Measurements from ENCODE around the gene MRPS34. TPM values are rescaled to one million over a fixed set of nuclear protein-coding genes. Genes with fewer than 3 reads are reported as not detected.
"Not testable (repeated sequence)": the region's sequence is repeated elsewhere in the genome, so short reads cannot be mapped to it uniquely, and the experiment has no call there.

Gene MRPS34
- total RNA-seq, 1 donor from 2014 or later, result 78.6 TPM

DNA sequence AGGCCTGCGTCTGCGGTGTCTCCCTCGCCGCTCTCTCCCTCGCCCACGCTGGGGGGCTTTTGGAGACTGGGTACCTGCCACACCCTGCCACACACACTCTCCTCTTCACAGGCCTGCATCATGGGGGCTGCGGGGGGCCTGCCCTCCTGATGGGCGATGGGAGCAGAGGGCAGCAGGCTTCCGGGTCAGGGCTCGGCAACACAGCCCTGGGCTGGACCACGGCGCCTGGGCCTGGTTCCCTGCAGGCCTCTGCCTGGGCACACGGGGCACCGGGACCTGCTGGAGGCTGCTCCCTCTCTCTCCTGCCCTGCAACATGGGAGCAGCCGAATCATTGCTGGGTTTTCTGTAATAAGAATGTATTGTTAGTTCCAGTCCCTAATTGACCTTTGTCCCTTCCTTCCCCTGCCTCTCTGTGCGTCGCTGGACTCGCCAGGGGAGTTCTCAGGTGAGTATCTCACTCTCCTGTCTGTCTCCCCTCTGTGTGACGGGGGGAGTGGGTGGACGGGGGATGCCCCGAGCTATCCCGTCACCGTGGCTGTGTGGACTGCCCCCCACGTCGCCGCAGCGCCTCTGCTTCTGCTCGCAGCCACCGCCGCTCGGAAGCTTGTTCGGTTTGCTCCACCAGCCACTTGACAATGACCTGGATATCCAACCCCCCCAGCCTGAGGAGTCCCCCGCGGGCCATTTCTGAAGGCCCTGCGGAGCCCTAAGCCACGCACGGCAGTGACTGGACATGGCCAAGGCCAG lies 15.0 kb downstream of the MRPS34 start:
- no peak for DNase-seq (ENCODE audit: low spot score)

DNA sequence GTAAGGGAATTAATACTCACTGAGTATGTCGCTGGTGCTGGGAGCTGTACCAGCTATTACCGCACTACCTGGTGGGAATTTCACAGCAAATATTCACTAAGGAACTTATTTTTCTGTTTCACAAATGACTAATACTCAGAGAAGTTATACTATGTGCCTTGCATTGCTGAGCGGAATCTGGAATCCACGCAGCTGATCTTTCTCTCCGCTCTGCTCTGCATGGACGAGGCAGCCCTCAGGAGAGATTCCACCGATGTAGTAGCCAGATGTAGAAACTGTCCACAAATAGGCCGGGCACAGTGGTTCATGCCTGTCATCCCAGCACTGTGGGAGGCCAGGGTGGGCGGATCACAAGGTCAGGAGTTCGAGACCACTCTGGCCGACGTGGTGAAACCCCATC lies 18.7 kb downstream of the MRPS34 start:
- no peak for DNase-seq (ENCODE audit: low spot score)

DNA sequence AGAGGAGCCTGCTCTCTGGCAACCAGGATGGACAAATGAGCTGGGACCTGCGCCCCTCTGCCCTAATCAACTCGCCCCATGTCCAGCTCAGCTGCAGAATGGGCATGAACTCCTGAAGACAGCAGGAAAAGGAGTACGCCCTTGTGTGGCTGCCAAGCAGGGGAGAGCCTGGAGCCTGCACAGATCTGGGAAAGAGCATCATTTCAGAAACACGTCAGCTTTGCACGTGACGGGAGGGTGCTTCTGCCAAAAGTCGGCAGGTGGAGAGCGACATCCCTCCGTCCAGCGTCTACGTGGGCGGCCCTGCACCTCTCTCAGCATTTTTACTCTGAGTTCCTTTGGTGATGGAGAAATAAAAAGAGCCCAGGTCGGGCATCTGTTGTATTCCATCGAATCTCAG lies 20.1 kb downstream of the MRPS34 start:
- DNase-seq (ENCODE audit: low spot score), result no peak

DNA sequence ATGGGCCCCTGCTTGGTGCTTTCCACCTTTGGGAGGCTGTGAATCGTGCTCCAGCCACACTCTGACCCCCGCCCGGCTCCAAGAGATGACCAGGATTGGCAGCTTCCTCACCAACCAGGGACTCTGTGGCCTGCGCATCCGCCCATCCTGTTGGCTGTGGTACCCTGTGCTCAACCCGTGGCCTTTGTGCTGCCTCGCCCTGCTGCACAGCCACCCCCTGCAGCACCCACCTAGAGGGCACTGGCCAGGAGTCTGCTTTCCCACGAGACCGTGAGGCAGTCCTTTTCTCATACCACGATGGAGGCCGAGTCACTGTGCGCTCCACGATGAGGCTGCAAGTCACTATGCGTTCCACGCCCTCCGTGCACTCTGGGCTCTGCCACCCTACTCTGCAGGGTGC lies 21.0 kb downstream of the MRPS34 start:
- DNase-seq (ENCODE audit: low spot score), result no peak

DNA sequence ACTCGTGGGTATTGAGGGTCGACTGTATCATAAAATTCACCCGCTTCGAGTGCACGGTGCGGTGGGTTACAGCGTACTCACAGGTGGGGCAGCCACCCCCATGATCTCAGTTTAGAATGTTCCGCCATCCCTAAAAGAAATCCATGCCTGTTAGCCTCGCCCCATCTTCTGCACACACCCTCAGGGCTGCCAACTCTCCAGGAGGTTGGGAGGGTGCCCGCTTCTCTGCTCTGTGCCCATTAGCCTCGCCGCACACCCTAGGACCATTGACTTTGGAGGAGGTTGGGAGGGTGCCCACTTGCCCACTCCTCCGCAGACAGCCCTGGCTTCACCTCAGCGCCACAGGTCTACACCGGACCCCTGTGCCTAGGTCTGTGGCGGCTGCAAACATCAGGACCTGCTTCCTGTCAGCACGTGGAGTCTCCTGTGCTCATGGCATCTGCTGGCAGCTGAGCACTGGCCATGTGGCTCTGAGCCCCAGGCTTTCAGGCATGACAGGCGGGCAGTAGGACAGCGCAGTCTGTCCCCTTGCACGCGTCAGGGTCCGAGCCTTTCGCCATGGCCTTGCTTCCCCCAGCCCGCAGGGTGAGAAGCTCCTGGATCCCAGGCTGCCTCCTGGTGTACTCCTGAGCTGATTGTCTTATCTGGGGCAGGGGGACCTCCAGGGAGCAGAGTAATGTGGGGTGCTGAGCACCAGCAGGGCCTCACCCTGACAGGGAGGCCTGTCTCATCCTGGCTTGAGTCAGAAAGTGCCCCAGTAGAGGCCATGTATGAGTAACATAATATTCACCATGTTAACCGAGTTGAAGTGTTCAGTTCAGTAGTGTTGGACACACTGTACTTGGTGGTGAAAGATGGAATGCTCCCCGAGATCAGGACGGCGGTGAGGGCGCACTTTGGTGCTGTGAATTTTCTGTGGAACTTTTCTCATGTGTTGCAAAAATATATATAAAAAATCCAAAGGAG lies 23.5 kb downstream of the MRPS34 start:
- DNase-seq (ENCODE audit: low spot score), result no peak

DNA sequence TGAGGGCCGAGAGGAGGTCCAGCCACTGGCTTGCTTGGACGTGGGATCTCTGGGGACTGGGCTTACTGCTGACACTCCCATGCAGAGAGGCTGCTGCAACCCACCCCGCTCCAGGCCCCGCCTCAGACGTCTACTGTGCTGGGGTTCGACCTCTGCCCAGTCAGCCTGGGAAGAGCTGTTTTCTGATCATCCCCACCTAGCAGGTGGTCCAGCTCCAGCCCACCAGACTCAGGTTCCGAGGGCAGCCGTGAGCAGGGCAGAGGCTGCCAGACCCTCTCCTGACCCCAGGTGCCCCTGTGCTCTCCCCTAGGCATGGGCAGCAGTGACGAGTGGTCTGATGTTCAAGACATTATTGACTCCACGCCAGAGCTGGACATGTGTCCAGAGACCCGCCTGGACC lies 25.0 kb downstream of the MRPS34 start:
- no peak for DNase-seq (ENCODE audit: low spot score)

DNA sequence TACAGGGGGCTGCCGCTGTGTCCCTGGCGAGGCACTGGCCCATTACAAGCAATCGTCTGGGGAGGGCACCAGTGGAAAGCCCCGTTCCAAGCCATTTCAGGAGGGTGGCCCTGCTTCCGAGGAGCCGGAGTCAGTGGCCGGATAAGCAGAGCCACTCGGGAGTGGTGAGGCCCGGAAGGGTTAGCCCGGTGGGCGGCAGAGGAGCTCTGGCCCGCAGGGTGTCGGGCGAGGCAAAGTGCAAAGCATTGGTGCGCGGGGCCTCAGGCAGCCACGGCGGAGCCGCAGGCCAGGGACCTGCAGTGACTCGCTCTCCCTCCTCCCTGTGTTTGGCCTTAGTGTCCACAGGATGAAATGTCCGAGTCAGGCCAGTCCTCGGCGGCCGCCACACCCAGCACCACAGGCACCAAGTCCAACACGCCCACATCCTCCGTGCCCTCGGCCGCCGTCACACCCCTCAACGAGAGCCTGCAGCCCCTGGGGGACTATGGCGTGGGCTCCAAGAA lies 26.2 kb downstream of the MRPS34 start:
- no peak for DNase-seq (ENCODE audit: low spot score)

DNA sequence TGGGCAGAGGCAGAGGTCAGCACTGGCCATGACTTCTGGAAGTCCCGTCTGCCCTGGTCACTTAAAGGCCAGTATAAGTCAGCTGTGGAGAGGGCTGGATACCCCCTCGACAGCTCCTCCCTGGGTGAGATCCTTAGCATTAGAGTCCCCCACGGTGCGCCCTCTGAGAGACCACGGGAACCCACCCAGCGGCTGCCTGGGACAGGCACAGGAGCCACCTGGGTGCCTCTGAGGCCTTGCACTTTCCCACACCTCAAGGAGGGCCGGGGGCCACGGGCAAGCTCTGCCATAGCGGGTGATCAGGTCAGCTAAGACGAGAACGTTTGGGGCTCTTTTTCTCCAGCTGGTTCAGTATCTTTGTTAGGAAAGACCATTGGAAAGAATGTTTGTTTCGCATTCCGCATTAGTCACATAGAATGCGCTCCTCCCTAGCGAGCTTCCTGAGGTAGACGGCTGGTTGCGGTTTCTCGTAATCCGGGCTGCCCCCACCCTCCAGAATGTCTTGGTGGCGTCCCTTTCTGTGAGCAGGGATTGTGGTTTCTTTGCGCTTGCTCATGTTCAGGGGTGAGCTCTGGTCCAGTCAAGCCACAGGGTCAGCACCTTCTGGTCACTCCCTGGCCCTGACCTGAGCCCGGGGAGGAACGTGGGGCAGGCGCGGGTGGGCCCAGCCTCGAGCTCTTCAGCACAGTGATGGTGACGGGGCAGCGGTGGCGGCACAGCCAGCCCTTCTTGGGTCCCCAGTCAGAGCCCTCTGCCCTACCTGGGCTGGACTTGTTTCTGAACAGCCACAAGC lies 26.8 kb downstream of the MRPS34 start:
- no peak for DNase-seq (ENCODE audit: low spot score)

DNA sequence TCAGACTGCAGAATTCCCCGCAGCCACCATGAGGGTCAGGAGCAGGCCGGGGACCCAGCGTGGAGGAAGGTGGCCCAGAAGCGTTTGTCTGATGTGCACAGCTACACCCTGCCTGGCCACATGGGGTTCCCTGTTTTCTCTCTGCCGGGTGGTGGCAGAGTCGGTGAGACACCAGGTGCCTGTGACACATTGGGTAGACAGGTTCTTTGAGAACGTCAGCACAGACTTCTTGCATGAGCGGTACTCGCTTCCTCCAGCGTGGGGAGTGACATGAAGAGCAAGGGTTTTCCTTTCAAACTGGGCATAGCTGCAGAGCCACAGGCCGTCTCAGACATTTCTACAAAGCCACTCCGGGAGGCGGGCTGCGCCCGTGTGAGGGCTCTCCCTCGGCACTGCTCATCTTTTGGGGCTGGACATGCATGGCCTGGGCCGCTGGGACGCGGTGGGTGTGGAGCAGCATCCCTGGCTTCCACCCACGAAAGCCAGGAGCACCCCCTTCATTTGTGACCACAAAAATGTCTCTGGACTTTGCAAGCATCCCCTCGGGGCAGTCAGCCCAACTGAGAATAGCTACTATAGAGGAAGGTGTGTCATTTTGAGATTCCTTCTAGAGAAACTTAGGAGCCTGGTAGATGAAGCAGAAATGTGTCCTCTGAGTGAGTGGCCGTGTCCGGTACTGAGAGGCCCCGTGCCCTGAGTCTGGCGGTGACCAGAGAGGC lies 27.6 kb downstream of the MRPS34 start:
- DNase-seq (ENCODE audit: low spot score), result no peak

DNA sequence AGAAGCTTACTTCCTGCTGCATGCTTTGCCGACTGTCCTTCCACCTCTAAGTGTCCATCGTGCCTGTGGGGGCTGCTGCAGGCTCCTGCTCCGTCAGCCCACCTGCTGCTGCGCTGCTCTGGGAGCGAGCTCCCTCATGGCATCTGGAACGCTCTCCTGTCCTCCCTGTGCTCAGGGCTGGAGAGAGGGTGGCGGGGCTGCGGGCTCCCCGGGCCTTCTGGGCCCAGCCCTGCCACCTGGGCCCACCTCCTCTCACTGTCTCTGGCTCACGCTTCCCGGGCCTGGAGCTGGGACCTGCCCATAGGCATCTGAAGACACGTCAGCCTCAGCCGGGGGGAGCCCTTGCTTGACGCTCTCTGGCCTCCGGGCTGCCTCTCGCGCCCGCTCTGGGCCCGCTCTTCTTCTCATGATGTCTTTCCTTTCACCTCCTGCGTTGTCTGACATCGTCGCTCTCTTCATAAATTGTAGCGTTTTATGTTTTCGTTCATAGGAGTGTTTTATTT lies 28.5 kb downstream of the MRPS34 start:
- DNase-seq (ENCODE audit: low spot score), result no peak

DNA sequence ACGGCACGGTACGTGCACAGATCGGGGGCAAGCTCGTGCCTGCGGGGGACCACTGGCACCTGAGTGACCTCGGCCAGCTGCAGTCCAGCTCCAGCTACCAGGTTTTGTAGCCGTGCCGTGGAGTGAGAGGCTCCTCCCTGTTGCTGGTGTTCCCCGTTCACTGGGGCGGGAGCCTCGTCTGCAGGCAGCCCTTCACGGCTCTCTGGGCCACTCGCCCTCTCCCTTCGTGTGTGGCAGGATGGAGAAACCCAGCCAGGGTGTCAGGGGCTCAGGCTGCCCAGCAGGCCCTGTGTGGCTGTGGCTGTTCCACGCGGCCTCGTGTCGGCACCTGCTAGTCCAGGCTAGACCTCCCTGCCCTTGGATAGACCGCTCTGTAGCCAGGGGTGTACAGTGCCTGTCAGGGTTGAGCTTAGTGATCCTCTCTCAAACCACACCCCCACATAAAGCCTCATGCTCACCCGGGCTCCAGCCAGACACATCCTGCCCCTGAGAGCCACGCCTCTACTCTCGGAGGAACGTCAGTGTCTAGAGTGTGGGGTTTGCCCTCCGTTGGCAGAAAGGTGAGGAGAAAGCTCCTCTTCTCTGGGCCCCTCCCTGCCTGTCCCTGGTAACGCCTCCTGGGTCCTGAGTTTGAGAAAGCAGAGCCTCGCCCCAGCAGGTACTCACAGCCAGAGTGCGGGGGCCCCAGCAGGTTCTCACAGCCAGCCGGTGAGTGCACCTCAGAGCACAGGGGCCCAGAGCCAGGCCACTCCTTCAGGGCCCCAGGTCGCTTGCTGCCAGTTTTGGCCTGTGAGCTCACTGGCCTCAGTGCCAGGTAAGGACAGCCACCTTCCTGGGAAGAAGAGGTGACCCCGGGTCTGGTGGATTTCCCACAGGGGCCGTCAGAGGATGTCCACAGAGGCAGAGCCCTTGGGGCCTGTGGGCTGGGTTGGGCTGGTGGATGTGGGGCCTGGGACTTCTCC lies 29.3 kb downstream of the MRPS34 start:
- DNase-seq (ENCODE audit: low spot score), result no peak

DNA sequence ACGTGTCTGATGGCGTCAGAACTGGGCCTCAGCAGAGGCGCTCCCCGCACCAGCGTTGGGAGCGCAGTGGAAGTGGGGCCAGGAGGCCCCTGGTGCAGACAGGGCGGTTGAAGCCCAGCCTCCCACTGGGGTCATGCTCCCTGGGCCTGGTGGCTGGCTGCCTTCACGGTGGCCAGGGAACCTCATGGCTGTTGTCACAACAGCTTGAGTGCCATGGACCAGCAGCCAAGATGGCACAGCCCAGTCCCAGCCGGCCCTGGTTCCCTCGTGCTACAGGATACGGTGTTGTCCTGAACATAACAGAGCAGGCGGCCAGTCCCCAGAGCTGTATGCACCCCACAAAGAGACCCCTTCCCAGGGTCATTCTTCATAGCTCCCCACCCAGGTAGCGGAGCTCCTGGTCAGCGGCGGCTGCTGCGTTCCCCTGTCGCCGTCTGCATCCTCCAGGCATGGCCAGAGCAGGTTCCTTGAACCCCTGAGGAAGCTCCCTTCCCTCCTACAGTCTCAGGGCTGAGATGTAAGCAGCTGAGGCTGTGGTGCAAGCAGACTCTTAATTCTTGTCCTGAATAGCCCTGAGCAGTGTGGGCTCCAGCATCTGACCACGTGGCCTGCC lies 31.3 kb downstream of the MRPS34 start:
- DNase-seq (ENCODE audit: low spot score), result no peak

DNA sequence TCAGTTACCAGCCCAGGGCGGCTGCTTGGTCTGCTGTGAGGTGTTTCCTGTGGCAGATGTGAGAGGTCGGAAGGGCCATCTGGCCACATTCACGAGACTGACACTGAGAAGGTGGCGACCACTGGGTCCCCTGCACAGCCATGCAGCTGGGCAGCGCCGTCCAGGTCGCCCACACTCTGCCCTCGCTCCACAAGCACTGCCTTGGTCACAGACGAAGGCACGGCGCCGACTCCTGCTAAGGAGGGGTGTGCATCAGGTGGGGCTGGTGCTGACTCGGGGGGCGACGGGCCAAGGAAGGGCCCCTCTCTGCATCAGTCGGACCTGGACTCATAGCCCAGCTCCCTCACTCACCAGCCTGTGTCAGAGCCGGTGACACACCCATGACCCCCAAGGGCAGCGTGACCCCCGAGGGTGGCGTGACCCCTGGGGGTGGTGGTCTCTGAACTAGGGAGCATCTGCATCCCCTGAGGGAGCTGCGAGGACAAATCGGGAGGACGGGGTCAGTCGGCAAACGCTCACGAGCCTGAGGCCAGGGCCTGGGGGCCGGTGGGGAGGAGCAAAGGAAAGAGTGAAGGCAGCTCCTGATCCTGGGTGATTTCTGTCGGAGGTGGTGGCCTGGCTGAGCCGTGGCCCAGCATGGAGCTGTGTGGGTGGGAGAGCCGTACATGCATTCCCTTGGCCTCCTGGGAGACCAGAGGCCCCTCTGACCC lies 32.0 kb downstream of the MRPS34 start:
- DNase-seq (ENCODE audit: low spot score), result no peak

DNA sequence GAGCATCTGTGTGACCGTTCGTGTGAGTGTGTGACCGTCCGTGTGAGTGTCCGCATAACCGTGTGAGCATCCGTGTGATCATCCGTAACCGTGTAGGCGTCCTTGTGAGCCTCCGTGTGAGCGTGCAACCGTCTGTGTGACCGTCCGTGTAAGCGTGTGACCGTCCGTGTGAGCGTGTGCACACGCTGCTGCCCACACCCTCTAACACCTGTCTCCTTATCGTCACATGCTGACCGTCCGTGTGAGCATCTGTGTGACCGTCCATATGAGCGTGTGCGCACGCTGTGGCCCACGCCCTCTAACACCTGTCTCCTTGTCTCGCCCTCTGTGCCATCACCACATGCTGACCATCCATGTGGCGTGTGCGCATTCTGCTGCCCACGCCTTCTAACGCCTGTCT lies 32.7 kb downstream of the MRPS34 start:
- no peak for DNase-seq (ENCODE audit: low spot score)

DNA sequence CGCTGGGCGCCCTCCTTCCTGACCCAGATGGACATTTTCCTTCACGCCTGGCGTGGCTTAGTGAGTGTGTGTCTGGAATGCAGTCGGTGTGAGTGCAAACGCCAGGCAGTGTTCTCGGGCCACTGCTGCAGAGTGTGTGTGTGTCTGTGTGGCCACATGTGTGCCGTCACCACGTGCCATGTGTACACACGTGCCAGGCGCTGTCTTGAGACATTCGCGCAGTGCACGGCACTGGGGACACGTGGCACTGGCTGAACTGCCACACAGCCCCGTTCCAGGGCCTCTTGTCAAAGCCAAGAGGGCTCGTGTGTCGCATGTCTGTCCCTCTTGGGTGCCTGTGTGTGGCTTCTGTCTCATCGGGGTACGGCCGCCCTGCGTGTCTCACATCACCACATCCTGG lies 38.1 kb downstream of the MRPS34 start:
- no peak for DNase-seq (ENCODE audit: low spot score)

DNA sequence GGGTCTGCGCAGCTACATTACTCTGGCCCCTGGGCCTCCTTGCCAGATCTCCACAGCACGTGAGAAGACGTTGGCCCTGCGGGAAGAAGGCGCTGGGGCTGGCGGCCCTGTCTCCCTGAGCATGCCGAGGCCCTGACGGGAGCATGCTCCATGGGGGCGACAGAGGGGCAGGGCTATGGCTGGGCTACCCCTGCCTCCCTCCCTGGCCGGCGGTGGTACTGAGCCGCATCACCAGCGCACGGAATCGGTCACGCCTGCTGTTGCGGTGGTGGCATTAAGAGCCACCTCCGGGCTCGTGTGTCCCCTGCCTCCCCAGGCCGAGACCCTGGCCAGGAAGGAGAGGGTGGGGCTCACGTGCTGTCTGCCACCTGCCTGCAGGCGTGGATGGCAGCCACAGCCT lies 38.8 kb downstream of the MRPS34 start:
- DNase-seq (ENCODE audit: low spot score), result no peak

DNA sequence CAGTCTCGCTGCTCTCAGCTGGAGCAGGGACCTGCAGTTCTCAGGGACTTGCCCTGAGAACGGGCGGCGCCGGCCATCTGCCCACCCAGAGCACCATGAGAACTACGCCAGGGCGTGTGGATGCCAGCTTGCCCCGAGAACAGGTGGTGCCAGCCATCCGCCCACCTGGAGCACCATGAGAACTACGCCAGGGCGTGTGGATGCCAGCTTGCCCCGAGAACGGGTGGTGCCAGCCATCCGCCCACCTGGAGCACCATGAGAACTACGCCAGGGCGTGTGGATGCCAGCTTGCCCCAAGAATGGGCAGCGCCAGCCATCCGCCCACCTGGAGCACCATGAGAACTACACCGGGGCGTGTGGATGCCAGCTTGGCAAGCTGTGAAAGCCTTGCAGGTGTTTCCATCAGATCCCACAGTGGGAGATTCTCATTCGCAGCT lies 40.4 kb downstream of the MRPS34 start:
- DNase-seq (ENCODE audit: low spot score), result not testable (repeated sequence)

DNA sequence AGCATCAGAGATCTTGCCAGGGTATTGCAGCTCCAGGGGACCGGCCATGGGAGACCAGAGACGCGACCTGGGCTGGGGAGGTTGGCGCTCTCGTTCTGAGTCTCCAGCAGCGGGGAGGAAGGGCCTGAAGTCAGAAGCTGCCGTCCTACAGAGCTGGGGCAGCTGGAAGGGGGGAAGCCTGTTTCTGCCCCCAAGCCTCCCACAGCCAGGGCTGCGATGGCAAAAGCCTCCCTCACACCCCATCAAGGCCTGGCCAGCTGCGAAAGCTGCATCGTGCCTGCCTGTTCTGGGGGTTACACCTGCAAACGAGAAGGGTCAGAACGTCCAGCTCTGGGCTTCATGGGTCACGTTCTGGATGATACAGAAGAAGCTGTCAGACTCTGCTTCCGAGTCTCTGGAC lies 40.9 kb downstream of the MRPS34 start:
- no peak for DNase-seq (ENCODE audit: low spot score)

DNA sequence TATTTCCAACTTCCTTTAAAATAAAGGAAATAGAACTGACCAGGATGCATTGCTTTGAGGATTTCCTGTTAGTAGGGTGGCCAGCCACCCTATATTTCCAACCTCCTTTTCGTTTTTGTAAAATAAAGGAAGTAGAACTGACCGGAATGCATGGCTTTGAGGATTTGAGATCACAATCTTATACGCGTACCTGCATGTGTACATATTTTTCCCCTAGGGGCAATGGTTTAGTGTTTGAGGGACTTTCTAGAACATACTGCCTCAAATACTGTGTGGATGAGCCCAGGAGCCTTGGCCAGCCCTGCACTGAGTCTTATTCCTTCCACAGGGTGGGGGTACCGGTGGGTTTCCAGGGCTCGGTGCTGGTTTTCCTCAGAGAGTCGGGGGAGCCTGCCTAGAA lies 41.3 kb downstream of the MRPS34 start:
- DNase-seq (ENCODE audit: low spot score), result no peak

Measured in ureter (tissue), 1 donor.